ENCODE data around the gene GLI1.
"Not testable (repeated sequence)": the region's sequence is repeated elsewhere in the genome, so short reads cannot be mapped to it uniquely, and the experiment has no call there.

Gene GLI1

DNA sequence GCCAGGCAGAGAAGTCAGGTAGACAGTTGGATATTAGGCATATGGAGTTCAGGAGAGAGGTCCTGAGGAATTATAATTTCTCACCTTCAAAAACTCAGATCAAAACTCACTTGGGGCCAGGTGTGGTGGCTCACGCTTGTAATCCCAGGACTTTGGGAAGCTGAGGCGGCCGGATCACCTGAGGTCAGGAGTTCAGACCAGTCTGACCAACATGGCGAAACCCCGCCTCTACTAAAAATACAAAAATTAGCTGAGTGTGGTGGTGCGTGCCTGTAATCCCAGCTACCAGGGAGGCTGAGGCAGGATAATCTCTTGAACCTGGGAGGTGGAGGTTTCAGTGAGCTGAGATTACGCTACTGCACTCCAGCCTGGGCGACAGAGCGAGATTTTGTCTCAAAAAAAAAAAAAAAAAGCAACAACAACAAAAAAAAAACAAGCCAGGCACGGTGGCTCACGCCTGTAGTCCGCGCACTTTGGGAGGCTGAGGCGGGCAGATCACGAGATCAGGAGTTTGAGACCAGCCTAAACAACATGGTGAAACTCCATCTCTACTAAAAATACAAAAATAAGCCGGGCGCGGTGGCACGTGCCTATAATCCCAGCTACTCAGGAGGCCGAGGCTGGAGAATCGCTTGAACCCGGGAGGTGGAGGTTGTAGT is 42.9 kb downstream of the GLI1 start:
- not testable (repeated sequence) for DNase-seq

DNA sequence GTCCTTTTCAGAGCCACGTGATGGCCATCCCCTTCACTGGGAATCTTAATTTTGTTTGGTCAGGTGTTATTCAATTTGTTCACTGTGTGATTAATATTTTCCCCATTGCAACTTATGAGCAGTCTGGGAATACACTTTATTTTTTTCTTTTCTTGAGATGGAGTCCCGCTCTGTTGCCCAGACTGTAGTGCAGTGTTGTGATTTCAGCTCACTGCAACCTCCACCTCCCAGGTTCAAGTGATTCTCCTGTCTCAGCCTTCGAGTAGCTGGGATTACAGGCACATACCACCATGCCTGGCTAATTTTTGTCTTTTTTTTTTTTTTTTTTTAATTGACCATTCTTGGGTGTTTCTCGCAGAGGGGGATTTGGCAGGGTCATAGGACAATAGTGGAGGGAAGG is 47.0 kb downstream of the GLI1 start:
- not testable (repeated sequence) for DNase-seq

DNA sequence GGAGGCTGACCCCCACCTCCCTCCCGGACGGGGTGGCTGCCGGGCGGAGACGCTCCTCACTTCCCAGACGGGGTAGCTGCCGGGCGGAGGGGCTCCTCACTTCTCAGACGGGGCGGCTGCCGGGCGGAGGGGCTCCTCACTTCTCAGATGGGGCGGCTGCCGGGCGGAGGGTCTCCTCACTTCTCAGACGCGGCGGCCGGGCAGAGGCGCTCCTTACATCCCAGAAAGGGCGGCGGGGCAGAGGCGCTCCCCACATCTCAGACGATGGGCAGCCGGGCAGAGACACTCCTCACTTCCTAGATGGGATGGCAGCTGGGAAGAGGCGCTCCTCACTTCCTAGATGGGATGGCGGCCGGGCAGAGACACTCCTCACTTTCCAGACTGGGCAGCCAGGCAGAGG is 48.2 kb downstream of the GLI1 start:
- not testable (repeated sequence) for DNase-seq

DNA sequence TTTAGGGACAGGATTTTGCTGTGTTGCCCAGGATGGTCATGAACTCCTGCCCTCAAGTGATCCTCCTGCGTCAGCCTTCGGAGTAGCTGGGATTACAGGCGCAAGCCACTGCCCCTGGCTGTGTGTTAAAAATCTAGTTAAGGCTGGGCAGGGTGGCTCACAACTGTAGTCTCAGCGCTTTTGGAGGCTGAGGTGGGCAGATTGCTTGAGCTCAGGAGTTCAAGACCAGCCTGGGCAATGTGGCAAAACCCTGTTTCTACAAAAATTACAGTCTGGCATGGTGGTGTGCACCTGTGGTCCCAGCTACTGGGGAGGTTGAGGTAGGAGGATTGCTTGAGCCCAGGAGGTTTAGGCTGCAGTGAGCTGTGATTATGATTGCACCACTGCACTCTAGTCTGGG is 51.6 kb downstream of the GLI1 start:
- no peak for DNase-seq

DNA sequence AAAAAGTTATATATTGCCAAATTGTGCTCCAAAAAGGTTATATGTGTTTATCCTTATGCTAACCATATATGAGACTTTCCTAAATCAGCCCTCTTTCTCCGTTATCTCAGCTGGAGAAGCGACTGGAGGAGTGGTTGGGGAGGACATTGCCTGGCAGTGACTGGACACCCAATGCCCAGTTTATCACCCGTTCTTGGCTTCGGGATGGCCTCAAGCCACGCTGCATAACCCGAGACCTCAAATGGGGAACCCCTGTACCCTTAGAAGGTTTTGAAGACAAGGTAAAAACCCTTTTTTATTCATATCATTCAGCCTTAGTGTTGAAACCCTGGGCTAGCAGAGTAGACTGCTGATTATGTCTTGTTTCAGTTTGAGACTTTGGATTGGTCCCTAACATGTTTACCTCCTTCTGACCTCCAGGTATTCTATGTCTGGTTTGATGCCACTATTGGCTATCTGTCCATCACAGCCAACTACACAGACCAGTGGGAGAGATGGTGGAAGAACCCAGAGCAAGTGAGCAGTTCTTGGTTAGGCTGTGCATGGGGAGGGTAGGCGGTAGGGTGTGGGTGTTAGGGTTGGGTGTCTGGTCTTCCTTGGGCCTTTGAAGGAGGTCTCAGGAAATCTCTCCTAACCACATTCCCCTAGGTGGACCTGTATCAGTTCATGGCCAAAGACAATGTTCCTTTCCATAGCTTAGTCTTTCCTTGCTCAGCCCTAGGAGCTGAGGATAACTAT is 52.2 kb downstream of the GLI1 start:
- no peak for DNase-seq

DNA sequence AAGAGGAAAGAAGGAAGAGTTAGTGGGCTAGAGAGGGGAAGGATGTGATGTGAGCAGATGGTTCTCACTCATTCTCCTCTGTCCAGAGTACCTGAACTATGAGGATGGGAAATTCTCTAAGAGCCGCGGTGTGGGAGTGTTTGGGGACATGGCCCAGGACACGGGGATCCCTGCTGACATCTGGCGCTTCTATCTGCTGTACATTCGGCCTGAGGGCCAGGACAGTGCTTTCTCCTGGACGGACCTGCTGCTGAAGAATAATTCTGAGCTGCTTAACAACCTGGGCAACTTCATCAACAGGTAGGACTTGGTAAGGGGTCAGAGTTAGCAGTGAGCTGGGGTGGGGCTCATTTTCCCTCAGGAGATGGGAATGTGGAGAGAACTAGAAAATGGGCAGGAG is 53.1 kb downstream of the GLI1 start:
- DNase-seq = no peak

DNA sequence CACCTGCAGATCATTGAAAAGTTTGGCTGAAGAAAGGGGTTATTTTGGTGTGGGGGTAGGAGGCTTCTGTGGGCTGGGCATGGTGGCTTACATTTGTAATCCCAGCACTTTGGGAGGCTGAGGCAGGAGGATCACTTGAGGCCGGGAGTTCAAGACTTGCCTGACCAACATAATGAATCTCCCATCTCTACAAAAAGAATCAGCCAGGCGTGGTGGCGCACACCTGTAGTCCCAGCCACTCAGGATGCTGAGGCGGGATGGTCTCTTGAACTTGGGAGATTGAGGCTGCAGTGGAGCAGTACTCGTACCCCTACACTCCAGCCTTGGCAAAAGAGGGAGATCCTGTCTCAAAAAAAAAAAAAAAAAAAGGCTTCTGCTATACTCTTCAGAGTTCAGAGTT is 53.7 kb downstream of the GLI1 start:
- no peak for DNase-seq

DNA sequence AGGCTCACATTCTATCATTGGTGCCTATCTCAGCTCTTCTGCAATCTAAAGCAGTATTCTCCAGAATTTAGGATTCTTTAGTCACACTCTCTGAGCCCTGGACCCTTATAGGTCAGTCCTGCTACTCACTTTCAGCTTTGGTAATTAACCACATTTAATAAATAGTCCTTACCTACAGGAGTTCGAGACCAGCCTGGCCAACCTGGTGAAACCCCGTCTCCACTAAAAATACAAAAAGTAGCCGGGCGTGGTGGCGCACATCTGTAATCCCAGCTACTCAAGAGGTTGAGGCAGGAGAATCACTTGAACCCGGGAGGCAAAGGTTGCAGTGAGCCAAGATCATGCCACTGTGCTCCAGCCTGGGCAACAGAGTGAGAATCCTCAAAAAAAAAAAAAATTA is 54.1 kb downstream of the GLI1 start:
- not testable (repeated sequence) for DNase-seq

DNA sequence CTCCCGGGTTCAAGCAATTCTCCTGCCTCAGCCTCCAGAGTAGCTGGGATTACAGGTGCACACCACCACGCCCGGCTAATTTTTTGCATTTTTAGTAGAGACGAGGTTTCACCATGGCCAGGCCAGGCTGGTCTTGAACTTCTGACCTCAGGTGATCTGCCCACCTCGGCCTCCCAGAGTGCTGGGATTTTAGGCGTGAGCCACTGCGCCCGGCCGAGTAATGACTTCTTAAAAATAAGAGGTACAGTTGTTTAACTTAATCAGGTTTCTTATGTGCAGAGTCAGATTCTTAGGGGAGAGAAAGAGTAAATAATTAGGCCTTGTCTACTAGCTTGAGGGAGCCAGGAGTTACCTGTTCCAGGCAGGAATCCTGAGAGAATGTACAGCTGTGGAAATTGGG is 54.7 kb downstream of the GLI1 start:
- not testable (repeated sequence) for DNase-seq

DNA sequence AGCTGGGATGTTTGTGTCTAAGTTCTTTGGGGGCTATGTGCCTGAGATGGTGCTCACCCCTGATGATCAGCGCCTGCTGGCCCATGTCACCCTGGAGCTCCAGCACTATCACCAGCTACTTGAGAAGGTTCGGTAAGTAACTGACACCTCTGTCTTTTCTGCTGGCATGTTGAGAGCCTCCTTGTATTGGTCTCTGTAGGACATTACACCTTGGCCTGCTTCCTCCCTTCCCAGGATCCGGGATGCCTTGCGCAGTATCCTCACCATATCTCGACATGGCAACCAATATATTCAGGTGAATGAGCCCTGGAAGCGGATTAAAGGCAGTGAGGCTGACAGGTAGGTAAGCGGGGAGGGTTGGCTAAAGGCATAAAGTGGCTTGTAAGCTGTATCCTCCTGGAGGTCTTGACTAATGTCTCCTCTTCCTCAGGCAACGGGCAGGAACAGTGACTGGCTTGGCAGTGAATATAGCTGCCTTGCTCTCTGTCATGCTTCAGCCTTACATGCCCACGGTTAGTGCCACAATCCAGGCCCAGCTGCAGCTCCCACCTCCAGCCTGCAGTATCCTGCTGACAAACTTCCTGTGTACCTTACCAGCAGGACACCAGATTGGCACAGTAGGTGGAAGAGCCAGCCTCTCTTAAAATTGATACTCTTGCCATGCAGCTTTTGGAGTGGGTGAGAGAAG is 55.3 kb downstream of the GLI1 start:
- no peak for DNase-seq

DNA sequence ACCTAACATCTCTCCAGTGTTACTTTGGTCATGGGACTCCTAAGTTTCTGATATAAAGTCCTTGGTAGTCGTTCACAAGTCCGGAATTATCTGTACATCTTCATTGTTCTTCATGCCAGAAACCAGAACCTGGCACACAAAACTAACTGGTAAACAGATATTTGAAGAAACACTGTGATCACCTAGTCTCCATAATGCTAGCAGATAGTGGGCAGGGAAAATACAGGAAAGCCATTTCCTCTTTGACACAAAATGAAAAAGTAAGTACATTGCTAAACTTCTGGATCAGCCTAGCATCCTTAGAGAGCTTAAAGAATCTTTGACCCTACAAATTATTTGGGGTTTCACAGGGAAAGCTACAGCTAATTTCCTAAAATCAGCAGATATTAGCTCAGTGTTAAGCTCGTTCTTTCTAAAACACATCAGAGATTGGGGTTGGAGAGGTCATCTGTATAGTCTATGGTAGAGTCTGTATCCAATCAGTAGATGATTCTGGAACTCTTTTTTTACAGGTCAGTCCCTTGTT is 55.9 kb downstream of the GLI1 start:
- no peak for DNase-seq

DNA sequence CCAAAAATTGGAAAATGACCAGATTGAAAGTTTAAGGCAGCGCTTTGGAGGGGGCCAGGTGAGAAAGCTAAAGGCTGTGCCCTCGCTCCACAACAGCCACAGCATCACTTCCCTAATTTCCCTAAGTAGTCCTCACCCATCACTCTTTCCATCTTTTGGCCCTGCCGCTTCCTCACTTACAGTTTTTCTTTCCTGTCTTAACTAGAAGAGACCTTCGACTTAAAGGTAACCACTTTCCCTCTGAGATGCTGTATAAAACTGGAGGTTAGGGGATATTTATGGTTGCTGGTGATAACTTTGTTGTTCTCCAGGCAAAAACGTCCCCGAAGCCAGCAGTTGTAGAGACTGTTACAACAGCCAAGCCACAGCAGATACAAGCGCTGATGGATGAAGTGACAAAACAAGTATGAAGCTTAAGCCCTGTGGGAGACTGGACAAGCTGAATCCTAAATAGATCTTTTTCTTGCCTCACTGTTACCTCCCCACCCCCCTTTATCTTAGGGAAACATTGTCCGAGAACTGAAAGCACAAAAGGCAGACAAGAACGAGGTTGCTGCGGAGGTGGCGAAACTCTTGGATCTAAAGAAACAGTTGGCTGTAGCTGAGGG is 56.5 kb downstream of the GLI1 start:
- DNase-seq = no peak

DNA sequence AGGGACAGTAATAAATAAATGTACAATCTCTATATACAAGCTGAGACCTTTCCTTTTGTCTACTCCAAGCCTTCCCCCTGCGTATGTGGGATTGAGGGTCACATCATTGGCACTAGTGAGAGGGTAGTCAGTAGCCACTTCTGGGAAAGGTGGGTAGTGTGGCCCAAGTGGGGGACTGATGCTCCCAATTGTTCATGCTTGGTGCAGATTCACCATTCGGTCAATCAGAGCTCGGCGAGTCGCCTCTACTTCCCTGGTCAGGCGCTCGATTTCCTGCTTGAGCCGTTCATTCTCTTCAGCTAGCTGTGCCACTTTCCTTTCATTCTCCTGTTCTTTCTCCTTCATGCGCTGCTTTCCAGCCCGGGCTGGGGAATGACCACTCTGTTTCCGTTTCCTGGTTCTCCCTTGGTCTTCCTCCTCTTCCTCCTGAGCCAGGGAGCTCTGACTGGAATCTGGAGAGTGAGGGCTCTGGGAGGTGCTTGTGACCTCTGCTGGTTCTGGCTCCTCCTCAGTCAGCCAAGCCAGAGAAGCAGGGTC is 57.1 kb downstream of the GLI1 start:
- no peak for DNase-seq

DNA sequence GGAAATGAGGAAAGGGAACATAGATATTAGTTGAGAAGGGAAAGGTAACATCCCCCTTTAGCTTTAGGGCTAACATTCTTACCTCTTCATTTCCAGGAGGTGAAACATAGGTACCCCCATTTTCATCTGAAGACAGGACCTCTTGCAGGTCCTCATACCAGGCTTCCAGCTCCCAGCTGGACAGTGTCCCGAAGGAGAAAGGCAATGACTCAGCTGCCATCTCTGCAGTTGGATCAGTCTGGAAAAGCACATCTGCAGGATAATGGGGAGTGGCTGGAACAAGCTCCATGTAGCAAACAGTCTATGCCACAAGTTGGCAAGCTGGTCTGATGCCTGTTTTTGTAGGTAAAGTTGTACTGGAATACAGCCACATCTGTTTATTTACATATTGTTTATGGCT is 57.6 kb downstream of the GLI1 start:
- DNase-seq = no peak

DNA sequence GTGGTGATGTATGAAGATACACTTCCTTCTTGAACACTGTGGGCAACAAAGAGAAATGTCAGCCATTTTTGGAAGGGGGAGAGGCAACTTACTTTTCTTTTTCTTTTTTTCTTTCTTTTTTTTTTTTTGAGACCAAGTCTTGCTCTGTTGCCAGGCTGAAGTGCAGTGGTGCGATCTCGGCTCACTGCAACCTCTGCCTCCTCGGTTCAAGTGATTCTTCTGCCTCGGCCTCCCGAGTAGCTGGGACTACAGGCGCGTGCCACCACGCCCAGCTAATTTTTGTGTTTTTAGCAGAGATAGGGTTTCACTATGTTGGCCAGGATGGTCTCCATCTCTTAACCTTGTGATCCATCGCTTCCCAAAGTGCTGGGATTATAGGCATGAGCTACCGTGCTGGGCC is 58.1 kb downstream of the GLI1 start:
- DNase-seq = not testable (repeated sequence)

DNA sequence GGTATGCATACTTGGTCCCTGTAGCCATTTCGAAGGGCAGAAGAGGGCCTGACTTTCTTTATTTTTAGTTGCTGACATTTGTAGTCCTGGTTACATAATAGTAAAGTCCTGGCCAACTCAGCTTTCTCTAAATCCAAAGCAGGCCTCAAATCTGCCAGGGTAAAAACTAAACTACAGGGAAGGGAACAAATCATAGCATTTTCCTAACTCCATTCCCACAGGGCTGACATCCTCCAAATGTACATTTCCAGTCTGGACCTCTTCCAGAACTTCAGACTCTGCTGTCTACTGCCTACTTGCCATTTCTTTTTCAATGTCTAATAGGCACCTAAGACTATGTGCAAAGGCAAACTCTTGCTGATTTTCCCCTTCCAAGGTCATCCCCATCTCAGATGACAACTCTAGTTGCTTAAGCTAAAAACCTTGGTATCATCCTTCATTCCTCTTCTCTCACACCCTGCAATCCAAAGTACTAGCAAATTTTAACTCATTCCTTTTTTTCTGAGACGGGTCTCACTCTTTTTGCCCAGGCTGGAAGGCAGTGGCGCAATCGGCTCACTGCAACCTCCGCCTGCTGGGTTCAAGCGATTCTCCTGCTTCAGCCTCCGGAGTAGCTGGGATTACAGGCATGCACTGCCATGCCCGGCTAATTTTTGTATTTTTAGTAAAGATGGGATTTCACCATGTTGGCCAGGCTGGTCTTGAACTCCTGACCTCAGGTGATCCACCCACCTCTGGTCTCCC is 58.8 kb downstream of the GLI1 start:
- DNase-seq = no peak

DNA sequence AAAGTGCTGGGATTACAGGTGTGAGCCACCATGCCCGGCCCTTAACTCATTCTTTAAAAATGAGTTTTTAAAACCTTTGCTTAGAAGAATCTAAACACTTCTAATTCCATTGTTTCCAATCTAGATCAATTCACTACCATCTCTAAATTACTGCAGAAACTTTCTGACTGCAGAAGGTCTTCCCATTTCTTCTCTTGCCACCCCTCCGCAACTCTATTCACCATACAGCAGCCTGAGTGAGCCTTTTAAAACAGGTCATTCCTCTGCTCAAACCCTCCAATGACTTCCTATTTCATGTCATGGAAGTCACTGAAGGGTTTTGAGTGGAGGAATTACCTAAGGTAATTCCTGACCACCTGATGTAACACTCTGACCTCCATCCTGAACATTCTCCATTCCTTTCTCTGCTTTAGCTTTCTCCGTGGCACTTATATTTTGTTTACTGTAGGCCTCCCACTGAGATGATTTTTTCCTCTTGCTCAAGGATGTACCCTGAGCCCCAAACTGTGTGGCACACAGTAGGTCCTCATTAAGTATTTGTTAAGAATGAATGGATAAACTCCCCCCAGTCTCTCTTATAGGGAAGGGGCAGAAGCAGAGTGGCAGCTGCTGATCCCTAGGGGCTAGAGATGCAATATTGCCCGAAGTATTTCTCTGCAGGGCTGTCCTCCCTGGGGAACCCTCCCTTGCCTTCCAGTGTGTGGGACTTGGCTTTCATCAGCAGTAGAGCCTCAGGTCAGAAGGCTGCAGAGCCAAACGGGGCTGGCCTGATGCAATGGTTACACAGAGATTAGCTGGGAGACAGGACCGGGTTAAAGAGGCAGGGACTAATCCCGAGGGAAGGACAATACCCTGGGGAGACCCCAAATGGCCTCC is 59.6 kb downstream of the GLI1 start:
- DNase-seq = peak; percentile 25

DNA sequence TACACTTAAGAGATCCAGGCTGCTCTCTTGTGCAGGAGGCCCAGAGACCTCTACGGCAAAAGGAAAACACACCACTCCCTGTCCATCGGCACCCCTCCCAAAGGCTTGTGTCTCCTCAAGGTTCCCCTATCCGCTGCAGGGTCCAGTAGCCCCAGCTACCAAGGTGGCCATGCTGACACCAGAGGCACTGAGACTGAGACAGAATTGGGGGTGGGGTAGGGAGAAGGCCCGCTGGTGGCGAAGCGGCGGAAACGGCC is 60.1 kb downstream of the GLI1 start:
- DNase-seq = no peak

DNA sequence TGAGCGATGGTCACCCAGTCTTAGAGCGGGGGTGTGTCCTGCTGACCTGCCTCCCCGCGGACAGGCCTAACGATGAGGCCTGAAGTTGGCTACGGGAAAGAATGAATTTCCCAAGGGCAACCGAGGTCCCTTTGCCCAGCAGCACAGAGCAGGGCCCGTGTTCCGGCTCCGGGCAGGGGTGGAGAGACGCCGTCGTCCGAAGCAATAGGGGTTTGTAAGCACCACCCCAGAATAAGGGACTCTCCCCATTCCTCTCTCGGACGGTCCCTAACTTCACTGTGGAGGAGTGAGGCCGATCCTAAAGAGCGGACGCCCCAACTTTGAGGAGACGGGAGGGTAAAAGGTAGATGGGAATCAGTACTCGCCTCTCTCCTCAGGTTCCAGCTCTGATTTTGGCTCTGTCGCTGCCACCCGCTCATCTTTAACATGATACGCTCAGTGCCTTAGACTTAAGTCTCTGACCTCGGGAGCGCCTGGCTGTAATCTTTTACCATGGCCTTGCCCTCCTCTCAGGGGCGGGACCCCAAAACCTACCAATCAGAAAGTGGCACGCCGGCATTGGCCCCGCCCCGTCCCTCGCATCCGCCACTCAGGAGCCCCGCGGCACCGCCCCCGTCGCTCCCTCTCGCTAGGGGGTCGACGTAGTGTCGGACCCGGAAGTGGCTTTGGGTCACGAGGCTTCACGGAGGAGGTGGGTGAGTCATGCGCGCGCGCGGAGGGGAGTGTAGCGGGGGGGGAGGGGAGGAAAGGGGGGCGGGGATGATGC is 60.7 kb downstream of the GLI1 start, which contains the start of gene DDIT3:
TSS of gene DDIT3 (minus strand) at position 462 of the 766 bp plus-strand sequence. CDS start 3,108 bp downstream, outside the sequence.
- DNase-seq = peak; percentile 100

DNA sequence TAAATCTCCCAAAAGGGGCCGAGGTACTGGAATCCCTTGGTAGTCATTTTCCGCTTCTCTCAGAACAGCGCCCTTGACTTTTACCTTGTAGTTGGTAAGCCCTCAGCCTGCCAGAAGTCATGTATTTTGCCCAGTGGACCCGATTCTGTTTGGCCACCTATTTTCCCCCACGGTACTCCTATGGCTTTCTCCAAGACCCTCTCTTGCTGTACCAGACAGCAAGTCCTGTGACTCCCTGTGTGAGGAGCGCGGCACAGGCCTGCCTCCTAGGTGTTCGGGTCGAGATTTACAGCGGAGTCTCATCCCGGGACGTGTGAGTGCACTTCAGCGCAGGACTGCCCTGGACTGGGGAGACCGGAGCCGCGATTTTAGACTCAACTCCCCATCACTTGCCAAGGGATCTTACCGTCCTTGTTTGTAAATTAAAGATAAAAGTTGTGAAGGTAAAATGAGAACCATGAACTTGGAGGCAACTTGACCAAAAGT is 62.0 kb downstream of the GLI1 start:
- no peak for DNase-seq
